T-helper 9 cell (primary cell): Measurements from ENCODE around the gene USP15.
"Not testable (repeated sequence)": the region's sequence is repeated elsewhere in the genome, so short reads cannot be mapped to it uniquely, and the experiment has no call there.

Experiments used
- DNase-seq: peaks from one replicate; pipeline ENCODE4 v3.0.0-alpha.2; 2020

Gene USP15

GRCh38 chr12:62335057-62335456, 74.9 kb downstream of the USP15 start:
- DNase-seq: no peak

GRCh38 chr12:62335796-62336195, 75.6 kb downstream of the USP15 start:
- DNase-seq: no peak

- not testable (repeated sequence) for DNase-seq
Measured at GRCh38 chr12:62337643-62338042, 77.4 kb downstream of the USP15 start.

GRCh38 chr12:62342614-62343303, 82.6 kb downstream of the USP15 start:
- DNase-seq: not testable (repeated sequence)

GRCh38 chr12:62343304-62344120, 83.3 kb downstream of the USP15 start:
- DNase-seq: not testable (repeated sequence)

GRCh38 chr12:62344731-62345556, 84.7 kb downstream of the USP15 start:
- not testable (repeated sequence) for DNase-seq

- DNase-seq: no peak
Measured at GRCh38 chr12:62345667-62346066, 85.5 kb downstream of the USP15 start.

GRCh38 chr12:62346817-62347216, 86.6 kb downstream of the USP15 start:
- no peak for DNase-seq

GRCh38 chr12:62347922-62348650, 87.9 kb downstream of the USP15 start:
- no peak for DNase-seq

GRCh38 chr12:62350554-62350953, 90.3 kb downstream of the USP15 start:
- DNase-seq: no peak

GRCh38 chr12:62351326-62351725, 91.1 kb downstream of the USP15 start:
- no peak for DNase-seq

GRCh38 chr12:62361048-62361447, 100.8 kb downstream of the USP15 start:
- DNase-seq: no peak

GRCh38 chr12:62363506-62363905, 103.3 kb downstream of the USP15 start:
- no peak for DNase-seq

- DNase-seq: not testable (repeated sequence)
Measured at GRCh38 chr12:62364697-62365096, 104.5 kb downstream of the USP15 start.

- DNase-seq: not testable (repeated sequence)
Measured at GRCh38 chr12:62365846-62366245, 105.6 kb downstream of the USP15 start.

- not testable (repeated sequence) for DNase-seq
Measured at GRCh38 chr12:62368430-62369223, 108.4 kb downstream of the USP15 start.

- DNase-seq: no peak
Measured at GRCh38 chr12:62370189-62370588, 110.0 kb downstream of the USP15 start.

- DNase-seq: no peak
Measured at GRCh38 chr12:62371661-62372060, 111.5 kb downstream of the USP15 start.

- DNase-seq: no peak
Measured at GRCh38 chr12:62372134-62372533, 111.9 kb downstream of the USP15 start.

- no peak for DNase-seq
Measured at GRCh38 chr12:62372825-62373224, 112.6 kb downstream of the USP15 start.

- DNase-seq: no peak
Measured at GRCh38 chr12:62375603-62376002, 115.4 kb downstream of the USP15 start.
